ENCODE measurements around the gene GEMIN7.

Gene GEMIN7

DNA sequence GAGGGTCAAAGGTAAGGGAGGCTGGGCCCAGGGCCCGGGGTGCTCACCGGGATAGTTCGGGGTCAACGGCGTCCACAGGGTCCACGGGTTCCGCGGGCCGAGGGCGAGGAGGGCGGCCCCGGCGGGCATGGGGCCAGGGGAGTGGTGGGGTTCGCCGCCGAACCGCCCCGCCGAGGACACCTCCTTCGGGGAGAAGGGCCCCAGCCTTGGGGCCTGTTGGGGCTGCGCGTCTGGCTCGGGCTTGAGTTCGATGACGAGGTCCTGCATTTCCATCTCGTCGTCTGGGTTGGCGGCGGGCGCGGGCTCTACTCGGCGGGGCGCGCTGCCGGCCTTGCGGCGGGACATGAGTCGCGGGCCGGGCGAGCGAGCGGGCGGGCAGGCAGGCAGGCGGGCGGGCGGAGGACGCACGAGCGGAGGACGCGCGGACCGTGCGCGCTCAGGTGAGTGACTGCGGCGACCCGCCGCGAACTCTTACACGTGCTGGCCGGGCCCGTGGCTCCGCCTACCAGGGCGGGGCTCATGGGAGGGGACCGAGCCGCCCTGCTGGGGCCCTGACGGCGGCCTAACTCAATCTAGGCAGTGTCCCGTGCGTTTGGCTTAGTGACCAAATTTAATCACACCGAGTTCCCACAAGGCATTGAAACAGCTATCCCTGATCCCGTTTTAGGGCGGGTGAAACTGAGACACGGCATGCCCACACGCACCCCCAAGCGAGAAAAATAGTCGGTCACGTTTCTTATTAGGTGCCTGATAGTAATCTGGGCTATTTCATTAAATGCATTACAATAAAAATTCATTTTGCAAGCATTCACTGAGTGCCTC, 2.8 kb upstream of the GEMIN7 start, which contains the start of gene ZNF296:
Gene ZNF296, minus strand, starts transcription at position 450 of the 822 bp plus-strand sequence. Its CDS starts 105 bp downstream, at position 345.
- TF ChIP-seq, protein P1, sequence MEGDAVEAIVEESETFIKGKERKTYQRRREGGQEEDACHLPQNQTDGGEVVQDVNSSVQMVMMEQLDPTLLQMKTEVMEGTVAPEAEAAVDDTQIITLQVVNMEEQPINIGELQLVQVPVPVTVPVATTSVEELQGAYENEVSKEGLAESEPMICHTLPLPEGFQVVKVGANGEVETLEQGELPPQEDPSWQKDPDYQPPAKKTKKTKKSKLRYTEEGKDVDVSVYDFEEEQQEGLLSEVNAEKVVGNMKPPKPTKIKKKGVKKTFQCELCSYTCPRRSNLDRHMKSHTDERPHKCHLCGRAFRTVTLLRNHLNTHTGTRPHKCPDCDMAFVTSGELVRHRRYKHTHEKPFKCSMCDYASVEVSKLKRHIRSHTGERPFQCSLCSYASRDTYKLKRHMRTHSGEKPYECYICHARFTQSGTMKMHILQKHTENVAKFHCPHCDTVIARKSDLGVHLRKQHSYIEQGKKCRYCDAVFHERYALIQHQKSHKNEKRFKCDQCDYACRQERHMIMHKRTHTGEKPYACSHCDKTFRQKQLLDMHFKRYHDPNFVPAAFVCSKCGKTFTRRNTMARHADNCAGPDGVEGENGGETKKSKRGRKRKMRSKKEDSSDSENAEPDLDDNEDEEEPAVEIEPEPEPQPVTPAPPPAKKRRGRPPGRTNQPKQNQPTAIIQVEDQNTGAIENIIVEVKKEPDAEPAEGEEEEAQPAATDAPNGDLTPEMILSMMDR (IDR thresholded peaks at IDR 0.05) = no peak
- peaks cover 46 to 50% of the 10 kb centered on the region in 2 experiments for H3K4me1 ChIP-seq (ENCODE audit: control insufficient read depth in 1 of 2, insufficient read depth in 1 of 2, low read depth in 1 of 2, low read length in 1 of 2)

DNA sequence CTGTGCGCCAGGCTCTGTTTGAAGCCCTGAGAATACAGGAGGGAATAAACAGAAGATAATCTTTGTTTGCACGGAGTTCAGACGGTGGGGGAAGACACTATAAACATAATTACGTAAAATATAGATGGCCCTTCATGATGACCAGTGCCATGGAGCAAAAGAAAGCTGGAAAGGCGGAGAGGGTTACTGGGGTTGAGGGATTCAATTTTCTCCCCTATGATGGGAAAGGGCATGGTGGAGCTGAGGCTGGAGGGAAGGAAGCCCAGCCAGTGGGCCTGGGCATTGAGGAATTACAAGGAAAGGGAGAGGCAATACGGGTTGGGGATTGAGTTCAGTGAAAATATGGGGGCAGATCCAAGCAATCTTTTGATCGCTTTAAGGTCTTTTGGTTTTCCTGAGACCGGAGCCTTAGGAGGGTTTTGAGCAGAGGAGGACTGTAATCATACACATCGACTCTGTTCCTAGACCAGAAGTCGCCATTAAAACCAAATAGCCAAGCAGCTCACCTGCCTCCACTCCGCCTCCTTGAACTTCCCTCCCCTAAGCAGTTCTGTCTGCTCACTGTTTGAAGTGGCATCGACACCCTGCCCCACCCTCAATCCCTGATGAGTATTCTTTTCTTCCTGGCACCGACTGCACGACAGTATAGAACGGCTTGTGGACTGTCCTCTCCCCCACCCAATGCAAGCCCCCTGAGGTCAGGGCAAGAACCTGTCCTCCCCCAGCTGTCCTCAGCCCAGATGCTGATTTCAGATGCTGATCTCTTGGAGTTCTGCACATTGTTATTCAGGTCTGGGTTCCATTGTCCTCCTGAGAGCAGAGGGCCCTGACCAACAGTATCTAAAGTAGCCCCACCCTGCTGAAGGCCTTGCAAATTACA, 2.0 kb upstream of the GEMIN7 start:
- Histone ChIP-seq H3K27ac (peak overlapping the region; percentile 97), H3K4me1 (ENCODE audit: control insufficient read depth in 1 of 2, insufficient read depth in 1 of 2, low read depth in 1 of 2, low read length in 1 of 2) (peaks cover 46 to 50% of the 10 kb centered on the region in 2 experiments), H3K36me3 (peaks cover 16% of the 10 kb centered on the region), H3K4me3 (ENCODE audit: low read depth in 1 of 2, low read length in 1 of 2) (peak overlapping the region; percentile 63 to 85), H3K27me3 (no peaks in the 10 kb centered on the region), H3K9me3 (no peaks in the 10 kb centered on the region)
- TF ChIP-seq, protein P1 (IDR thresholded peaks at IDR 0.05) = no peak

More for the DNA sequence above, 2.8 kb upstream of the GEMIN7 start, which contains the start of gene ZNF296:
- Histone ChIP-seq H3K4me3 (ENCODE audit: low read depth in 1 of 2, low read length in 1 of 2) (peak within 1 kb of the TSS; percentile 63 to 85), H3K27ac (peak within 1 kb of the TSS; percentile 97), H3K27me3 (no peaks in the 10 kb centered on the region), H3K36me3 (peaks cover 17% of the 10 kb centered on the region), H3K9me3 (no peaks in the 10 kb centered on the region)

DNA sequence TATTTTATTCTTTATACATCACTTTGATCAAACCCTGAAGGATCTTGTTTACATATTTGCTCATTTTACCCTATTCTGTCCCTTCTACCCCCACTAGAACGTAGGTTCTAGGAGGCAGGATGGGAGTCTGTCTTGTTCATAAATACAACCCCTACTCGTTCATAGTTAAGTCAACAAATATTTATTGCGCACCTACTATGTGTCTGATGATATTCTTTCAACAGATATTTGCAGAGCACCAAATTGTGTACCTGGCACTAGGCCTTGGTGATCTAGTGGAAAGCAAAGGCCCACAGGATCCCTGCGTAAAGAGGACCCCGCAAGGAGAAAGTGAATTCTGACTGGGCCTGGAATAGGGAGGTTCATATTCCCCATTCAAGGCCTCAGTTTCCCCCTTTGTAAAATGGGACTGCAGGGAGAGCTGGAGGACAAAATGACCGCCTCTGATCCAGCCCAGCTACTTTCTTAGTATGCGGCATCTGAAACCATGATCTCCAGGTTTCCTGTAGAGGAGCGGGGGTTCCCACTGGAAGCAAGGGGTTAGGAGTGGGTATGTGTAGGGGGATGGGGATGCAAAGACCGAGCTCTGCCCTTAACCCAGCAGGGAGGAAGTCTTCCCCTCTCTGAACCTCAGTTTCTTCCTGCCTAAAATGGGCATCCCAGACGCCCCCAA, 534 bp upstream of the GEMIN7 start:
- H3K9me3 ChIP-seq = no peaks in the 10 kb centered on the region
- H3K27me3 ChIP-seq = no peaks in the 10 kb centered on the region
- peaks cover 11% of the 10 kb centered on the region for H3K36me3 ChIP-seq
- peaks cover 46 to 50% of the 10 kb centered on the region in 2 experiments for H3K4me1 ChIP-seq (ENCODE audit: control insufficient read depth in 1 of 2, insufficient read depth in 1 of 2, low read depth in 1 of 2, low read length in 1 of 2)
- H3K4me3 ChIP-seq (ENCODE audit: low read depth in 1 of 2, low read length in 1 of 2) = peak overlapping the region; percentile 67 to 68
- H3K27ac ChIP-seq = peak overlapping the region; percentile 62
- TF ChIP-seq, protein P1 (IDR thresholded peaks at IDR 0.05) = no peak

DNA sequence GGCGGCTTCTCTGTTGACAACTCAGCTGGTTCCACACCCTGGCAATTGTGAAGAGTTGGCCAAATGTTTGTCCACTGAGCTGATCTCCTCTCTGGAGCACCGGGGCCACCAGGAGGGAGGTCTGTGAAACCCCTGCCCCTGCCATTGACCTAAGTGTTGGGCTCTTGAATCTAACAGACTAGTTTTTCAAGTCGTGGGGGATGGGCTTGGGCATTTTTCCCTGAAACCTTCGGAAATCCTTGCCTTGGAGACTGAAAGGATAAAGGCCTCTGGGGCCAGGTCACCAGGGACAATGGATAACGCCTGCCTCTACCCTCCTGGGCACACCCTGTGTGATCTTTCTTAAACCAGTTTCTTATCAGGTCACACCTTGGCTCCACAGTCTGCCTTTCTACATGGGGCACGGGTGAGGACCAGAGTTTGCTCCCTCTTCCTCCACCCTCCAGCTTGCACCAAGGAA, 881 bp downstream of the GEMIN7 start:
- Histone ChIP-seq H3K4me1 (ENCODE audit: control insufficient read depth in 1 of 2, insufficient read depth in 1 of 2, low read depth in 1 of 2, low read length in 1 of 2) (peaks cover 40 to 43% of the 10 kb centered on the region in 2 experiments), H3K4me3 (ENCODE audit: low read depth in 1 of 2, low read length in 1 of 2) (peak overlapping the region; percentile 67 to 68), H3K27me3 (no peaks in the 10 kb centered on the region), H3K27ac (peak overlapping the region; percentile 62), H3K36me3 (peaks cover 11% of the 10 kb centered on the region), H3K9me3 (no peaks in the 10 kb centered on the region)
- TF ChIP-seq, protein P1 (IDR thresholded peaks at IDR 0.05) = no peak

DNA sequence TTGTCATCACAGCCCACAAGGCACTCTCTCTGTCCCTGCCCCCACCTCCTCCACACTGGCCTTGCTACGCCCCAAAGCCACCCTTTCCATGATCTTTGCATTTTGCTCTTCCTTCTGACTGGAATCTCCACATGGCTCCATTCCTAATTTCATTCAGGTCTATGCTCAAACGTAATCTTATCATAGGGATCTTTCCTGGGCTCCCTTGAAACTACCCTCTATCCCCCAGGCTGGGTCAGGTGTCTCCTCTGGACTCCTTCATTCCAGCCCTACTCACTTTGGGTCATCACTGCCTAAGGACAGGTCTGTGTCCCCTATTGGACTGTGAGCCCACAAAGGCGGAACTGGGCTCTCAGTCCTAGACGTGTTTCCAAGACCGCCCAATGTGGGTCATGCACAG, 3.1 kb downstream of the GEMIN7 start:
- no peaks in the 10 kb centered on the region for H3K27me3 ChIP-seq
- H3K9me3 ChIP-seq = no peaks in the 10 kb centered on the region
- no peak overlapping the region for H3K27ac ChIP-seq
- H3K4me3 ChIP-seq (ENCODE audit: low read depth in 1 of 2, low read length in 1 of 2) = no peak overlapping the region
- peaks cover 25 to 30% of the 10 kb centered on the region in 2 experiments for H3K4me1 ChIP-seq (ENCODE audit: control insufficient read depth in 1 of 2, insufficient read depth in 1 of 2, low read depth in 1 of 2, low read length in 1 of 2)
- H3K36me3 ChIP-seq = peaks cover 16% of the 10 kb centered on the region
- TF ChIP-seq, protein P1 (IDR thresholded peaks at IDR 0.05) = no peak

All from neutrophil (primary cell).